ENCODE measurements around the gene EXOC6B. TPM values are rescaled to one million over a fixed set of nuclear protein-coding genes. Genes with fewer than 3 reads are reported as not detected.

EXOC6B gene
- total RNA-seq, 1 donor from 2014 or later = 45.6 TPM

DNA sequence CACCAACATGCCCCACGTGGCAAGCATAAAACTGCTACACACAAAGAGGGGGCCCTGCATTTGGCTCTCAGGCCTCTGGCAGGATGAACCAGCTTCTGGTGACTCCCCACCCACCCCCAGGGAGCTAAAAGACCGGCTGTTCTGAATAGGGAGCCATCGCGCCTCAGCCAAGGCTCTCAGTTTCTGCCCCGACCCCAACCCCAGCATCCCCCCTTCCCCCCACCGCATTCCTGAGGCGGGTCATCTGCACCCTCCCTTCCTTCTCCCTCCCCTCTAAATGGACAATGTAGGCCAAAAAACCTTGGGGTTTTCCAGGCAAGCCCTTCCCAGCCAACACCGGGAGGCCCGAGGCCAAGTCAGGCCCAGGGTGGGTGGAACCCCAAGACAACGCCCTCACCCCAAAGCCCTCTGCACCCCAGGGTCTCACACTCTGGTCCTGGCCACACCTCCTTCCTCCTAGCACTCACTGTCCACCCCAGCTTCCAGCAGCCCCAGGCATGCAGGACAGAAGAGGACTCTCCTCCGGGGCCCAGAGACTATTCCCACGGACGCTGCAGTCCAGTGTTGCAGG, 683.9 kb downstream of the EXOC6B start:
- DNase-seq (ENCODE audit: low spot score) = no peak
- Mint-ChIP-seq H3K4me1 (ENCODE audit: unreplicated experiment) (peaks cover 16% of the 10 kb centered on the region), H3K9me3 (ENCODE audit: unreplicated experiment) (peaks cover 4% of the 10 kb centered on the region), H3K4me3 (ENCODE audit: unreplicated experiment) (no peak overlapping the region), H3K27me3 (ENCODE audit: unreplicated experiment) (peaks cover 30% of the 10 kb centered on the region), H3K36me3 (ENCODE audit: low read depth, unreplicated experiment) (peaks cover 3% of the 10 kb centered on the region), H3K27ac (ENCODE audit: unreplicated experiment) (no peak overlapping the region)
- TF ChIP-seq, protein P1, sequence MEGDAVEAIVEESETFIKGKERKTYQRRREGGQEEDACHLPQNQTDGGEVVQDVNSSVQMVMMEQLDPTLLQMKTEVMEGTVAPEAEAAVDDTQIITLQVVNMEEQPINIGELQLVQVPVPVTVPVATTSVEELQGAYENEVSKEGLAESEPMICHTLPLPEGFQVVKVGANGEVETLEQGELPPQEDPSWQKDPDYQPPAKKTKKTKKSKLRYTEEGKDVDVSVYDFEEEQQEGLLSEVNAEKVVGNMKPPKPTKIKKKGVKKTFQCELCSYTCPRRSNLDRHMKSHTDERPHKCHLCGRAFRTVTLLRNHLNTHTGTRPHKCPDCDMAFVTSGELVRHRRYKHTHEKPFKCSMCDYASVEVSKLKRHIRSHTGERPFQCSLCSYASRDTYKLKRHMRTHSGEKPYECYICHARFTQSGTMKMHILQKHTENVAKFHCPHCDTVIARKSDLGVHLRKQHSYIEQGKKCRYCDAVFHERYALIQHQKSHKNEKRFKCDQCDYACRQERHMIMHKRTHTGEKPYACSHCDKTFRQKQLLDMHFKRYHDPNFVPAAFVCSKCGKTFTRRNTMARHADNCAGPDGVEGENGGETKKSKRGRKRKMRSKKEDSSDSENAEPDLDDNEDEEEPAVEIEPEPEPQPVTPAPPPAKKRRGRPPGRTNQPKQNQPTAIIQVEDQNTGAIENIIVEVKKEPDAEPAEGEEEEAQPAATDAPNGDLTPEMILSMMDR (IDR thresholded peaks at IDR 0.05; ENCODE audit: unreplicated experiment) = no peak

DNA sequence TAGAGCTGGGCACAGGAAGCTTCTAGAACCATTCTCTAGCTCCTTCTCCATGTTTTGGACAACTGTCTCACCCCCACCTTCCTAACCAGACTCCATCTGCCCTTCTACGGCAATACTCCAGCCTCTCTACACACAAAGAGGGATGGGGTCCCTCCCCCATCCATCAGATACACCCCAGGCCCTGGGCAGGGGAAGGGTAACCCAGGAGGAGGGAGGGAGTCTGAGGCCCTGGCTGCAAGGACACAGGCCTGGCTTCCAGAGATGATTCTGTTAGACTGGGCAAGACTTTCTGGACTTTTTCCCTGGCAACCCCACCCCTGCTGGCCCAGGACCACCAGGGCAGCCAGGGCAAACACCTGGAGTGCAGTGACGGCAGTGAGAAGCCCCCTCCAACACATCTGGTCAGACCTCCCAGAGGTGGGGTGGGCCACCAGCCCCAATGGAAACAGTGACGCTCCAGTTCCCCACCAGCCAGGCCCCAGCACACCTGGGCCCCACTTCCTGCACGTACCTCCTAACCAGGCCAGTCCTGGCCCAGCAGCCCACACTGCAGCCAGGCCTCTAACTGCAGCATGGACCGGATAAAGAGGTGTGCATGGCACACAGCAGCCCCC, 684.7 kb downstream of the EXOC6B start:
- H3K27ac Mint-ChIP-seq (ENCODE audit: unreplicated experiment) = no peak overlapping the region

DNA sequence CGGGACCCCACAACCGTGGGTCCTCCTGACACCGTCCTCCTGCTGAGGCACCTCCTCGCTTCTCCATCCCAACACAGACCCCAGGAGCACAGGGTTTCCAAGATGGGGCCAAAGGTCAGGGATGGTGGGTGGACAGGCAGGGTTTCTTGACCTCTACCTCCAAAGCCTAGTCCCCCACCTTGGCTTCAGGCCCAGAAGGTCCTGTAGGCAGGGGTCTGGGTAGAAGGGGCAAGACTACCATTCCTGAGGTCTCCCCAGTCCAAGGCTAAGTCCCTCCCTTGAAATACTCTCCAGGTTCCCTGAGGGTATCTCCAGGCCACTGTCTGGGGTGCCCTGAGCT, 685.2 kb downstream of the EXOC6B start:
- Mint-ChIP-seq H3K36me3 (ENCODE audit: low read depth, unreplicated experiment) (peaks cover under 1% of the 10 kb centered on the region), H3K27me3 (ENCODE audit: unreplicated experiment) (peaks cover 19% of the 10 kb centered on the region), H3K9me3 (ENCODE audit: unreplicated experiment) (no peaks in the 10 kb centered on the region), H3K4me1 (ENCODE audit: unreplicated experiment) (peaks cover 9% of the 10 kb centered on the region), H3K4me3 (ENCODE audit: unreplicated experiment) (no peak overlapping the region), H3K27ac (ENCODE audit: unreplicated experiment) (no peak overlapping the region)
- no peak for DNase-seq (ENCODE audit: low spot score)
- TF ChIP-seq, protein P1 (IDR thresholded peaks at IDR 0.05; ENCODE audit: unreplicated experiment) = no peak

More for the DNA sequence above, 684.7 kb downstream of the EXOC6B start:
- peaks cover 23% of the 10 kb centered on the region for H3K27me3 Mint-ChIP-seq (ENCODE audit: unreplicated experiment)
- H3K4me1 Mint-ChIP-seq (ENCODE audit: unreplicated experiment) = peaks cover 10% of the 10 kb centered on the region
- DNase-seq (ENCODE audit: low spot score) = no peak
- H3K4me3 Mint-ChIP-seq (ENCODE audit: unreplicated experiment) = no peak overlapping the region
- H3K9me3 Mint-ChIP-seq (ENCODE audit: unreplicated experiment) = no peaks in the 10 kb centered on the region
- H3K36me3 Mint-ChIP-seq (ENCODE audit: low read depth, unreplicated experiment) = peaks cover 3% of the 10 kb centered on the region
- TF ChIP-seq, protein P1 (IDR thresholded peaks at IDR 0.05; ENCODE audit: unreplicated experiment) = no peak

DNA sequence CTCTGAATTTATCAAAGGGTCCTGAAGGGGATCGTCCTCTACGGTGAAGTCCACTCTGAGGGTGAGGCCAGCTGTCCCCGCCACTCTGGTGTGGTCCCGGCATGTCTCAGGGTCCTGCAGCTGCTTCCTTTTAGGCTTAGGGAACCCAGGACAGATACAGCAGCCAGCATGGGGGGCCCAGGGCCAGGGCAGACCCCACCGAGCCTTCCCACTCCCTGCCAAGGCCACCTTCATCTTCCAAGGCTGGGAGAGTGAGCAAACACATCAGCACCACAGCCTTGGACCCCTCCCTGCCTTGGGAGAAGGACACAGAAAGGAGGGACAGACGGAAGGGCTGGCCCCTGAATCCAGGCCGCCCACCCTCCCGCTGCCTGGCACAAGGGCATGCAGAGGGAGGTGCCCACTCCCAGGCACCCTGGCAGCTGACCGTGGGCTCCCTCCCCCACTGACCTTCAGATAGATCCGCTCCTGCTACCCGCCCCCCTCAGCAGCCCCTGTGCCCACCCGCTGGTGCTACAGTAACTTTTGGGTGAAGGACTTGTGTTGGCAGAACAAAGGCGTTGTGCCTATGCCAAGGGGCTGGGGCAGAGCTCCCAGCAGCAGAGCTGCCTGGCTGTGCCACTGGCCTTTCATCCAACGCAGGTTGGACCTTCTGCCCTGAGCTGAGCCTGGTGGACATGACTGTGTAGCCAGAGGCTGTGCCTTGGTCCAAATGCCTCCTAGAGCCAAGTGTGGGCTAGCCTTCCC, 685.8 kb downstream of the EXOC6B start:
- peaks cover 7% of the 10 kb centered on the region for H3K4me1 Mint-ChIP-seq (ENCODE audit: unreplicated experiment)
- H3K27me3 Mint-ChIP-seq (ENCODE audit: unreplicated experiment) = peaks cover 19% of the 10 kb centered on the region
- H3K27ac Mint-ChIP-seq (ENCODE audit: unreplicated experiment) = no peak overlapping the region
- no peaks in the 10 kb centered on the region for H3K9me3 Mint-ChIP-seq (ENCODE audit: unreplicated experiment)
- TF ChIP-seq, protein P1 (IDR thresholded peaks at IDR 0.05; ENCODE audit: unreplicated experiment) = no peak
- DNase-seq (ENCODE audit: low spot score) = no peak
- H3K4me3 Mint-ChIP-seq (ENCODE audit: unreplicated experiment) = no peak overlapping the region
- H3K36me3 Mint-ChIP-seq (ENCODE audit: low read depth, unreplicated experiment) = no peaks in the 10 kb centered on the region

DNA sequence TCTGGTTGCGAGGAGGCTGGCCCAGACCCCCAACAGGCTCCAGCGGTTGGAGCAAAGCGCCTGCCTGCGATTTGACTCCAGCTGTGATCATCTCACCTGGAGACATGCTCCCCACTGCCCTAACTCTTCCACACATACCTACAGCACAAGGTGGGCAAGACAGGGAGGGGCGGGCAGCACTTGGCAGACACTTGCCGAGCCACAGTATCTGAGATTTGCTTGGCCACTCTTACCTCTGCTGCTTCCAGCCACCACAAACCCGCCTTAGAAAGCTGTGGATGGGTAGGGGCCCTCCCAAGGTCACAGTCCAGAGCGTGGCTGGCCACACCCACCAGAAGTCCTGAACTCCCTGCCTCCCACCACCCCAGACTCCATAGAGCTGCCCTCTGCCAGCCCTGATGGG, 686.4 kb downstream of the EXOC6B start:
- no peaks in the 10 kb centered on the region for H3K9me3 Mint-ChIP-seq (ENCODE audit: unreplicated experiment)
- H3K27ac Mint-ChIP-seq (ENCODE audit: unreplicated experiment) = no peak overlapping the region
- no peak overlapping the region for H3K4me3 Mint-ChIP-seq (ENCODE audit: unreplicated experiment)
- TF ChIP-seq, protein P1 (IDR thresholded peaks at IDR 0.05; ENCODE audit: unreplicated experiment) = no peak
- no peaks in the 10 kb centered on the region for H3K36me3 Mint-ChIP-seq (ENCODE audit: low read depth, unreplicated experiment)
- peaks cover 19% of the 10 kb centered on the region for H3K27me3 Mint-ChIP-seq (ENCODE audit: unreplicated experiment)
- no peak for DNase-seq (ENCODE audit: low spot score)
- H3K4me1 Mint-ChIP-seq (ENCODE audit: unreplicated experiment) = peaks cover 7% of the 10 kb centered on the region
